ENCODE measurements around the gene AK3. TPM values are rescaled to one million over a fixed set of nuclear protein-coding genes. Genes with fewer than 3 reads are reported as not detected.

Gene AK3
- total RNA-seq, 1 experiment from 2014 or later = 41.5 TPM

GRCh38 chr9:4706021-4706420 lies 35.0 kb downstream of the AK3 start:
- Mint-ChIP-seq H3K36me3 (ENCODE audit: insufficient read depth in 1 of 3, low read depth in 3 of 3) (peaks cover 5 to 40% (median 29%) of the 10 kb centered on the region in 3 experiments; a peak in 6 of 7 replicates), H3K4me1 (no peaks in the 10 kb centered on the region), H3K27ac (no peak overlapping the region), H3K27me3 (ENCODE audit: low read depth) (no peaks in the 10 kb centered on the region), H3K4me3 (no peak overlapping the region), H3K9me3 (no peaks in the 10 kb centered on the region)
- Histone ChIP-seq H3K4me2 (ENCODE audit: insufficient read depth, insufficient read length, low read length) (no peak overlapping the region), H2BK5ac (ENCODE audit: insufficient read length, low read length) (no peak overlapping the region), H3K27ac (ENCODE audit: insufficient read length, low read depth, low read length) (no peak overlapping the region), H4K5ac (ENCODE audit: insufficient read length, low read depth, low read length) (no peak overlapping the region), H4K8ac (replicated peaks; ENCODE audit: insufficient read length, low read depth, low read length) (no peak overlapping the region), H3K4me1 (ENCODE audit: insufficient read depth, low read length) (no peaks in the 10 kb centered on the region), H2BK120ac (ENCODE audit: low read depth, low read length, poor library complexity, severe bottlenecking) (no peak overlapping the region), H4K91ac (ENCODE audit: insufficient read length, low read depth, low read length) (no peak overlapping the region), H2BK15ac (ENCODE audit: low read depth, low read length) (no peak overlapping the region), H2BK12ac (ENCODE audit: insufficient read length, low read depth, low read length) (no peak overlapping the region), H3K9ac (ENCODE audit: extremely low read depth, insufficient read length, low read length) (no peak overlapping the region), H3K18ac (ENCODE audit: insufficient read length, low read depth, low read length) (no peak overlapping the region), H3K79me2 (ENCODE audit: insufficient read depth, low read length) (no peaks in the 10 kb centered on the region), H3K27me3 (ENCODE audit: insufficient read depth, low read length) (no peaks in the 10 kb centered on the region), H3K4ac (ENCODE audit: low read depth, low read length) (no peak overlapping the region), H2BK20ac (ENCODE audit: low read depth, low read length, poor library complexity, severe bottlenecking) (no peak overlapping the region), H2AFZ (ENCODE audit: low read length) (no peak overlapping the region), H3T11ph (ENCODE audit: low read length) (no peak overlapping the region), H3K23ac (ENCODE audit: insufficient read length, low read depth, low read length) (no peak overlapping the region), H3K14ac (ENCODE audit: insufficient read depth, low read length) (no peak overlapping the region), H4K20me1 (ENCODE audit: control insufficient read depth, insufficient read depth, insufficient read length) (no peaks in the 10 kb centered on the region), H3K9me3 (ENCODE audit: control insufficient read depth, low read depth, low read length) (no peaks in the 10 kb centered on the region), H3K23me2 (ENCODE audit: insufficient read length, low read depth, low read length, poor library complexity, severe bottlenecking) (no peaks in the 10 kb centered on the region), H3K79me1 (ENCODE audit: insufficient read depth, low read depth, low read length, poor library complexity, severe bottlenecking) (no peaks in the 10 kb centered on the region), H3K56ac (ENCODE audit: insufficient read length, low read depth, low read length) (no peak overlapping the region), H2AK5ac (ENCODE audit: insufficient read length, low read length) (no peak overlapping the region)
- DNase-seq = no peak
- no peak for TF ChIP-seq CTCF (conservative IDR thresholded peaks at IDR 0.05)
- WGBS (ENCODE audit: extremely low coverage, insufficient read length, low lambda C conversion rate) = no CpG with 5 or more reads among the region's 2 CpGs
